GM23338 (cell line): Measurements from ENCODE around the gene ZNF438. TPM values are rescaled to one million over a fixed set of nuclear protein-coding genes. Genes with fewer than 3 reads are reported as not detected.
"Not testable (repeated sequence)": the region's sequence is repeated elsewhere in the genome, so short reads cannot be mapped to it uniquely, and the experiment has no call there.

Experiments
- ATAC-seq: fragments of 200-7000 bp; cut with Tn5 transposase; 3 replicates; pipeline ENCODE4 v1.9.1; 2020
- DNase-seq: peaks from one replicate; pipeline ENCODE4 v3.0.0-alpha.2; 2015; ENCODE audit warnings: low spot score
- H2AFZ ChIP-seq: fragments of 200-600 bp; sonication (generic); 2 replicates; pipeline ENCODE4 v1.8.0; 2016; ENCODE audit warnings: antibody characterized with exemption, mild to moderate bottlenecking, moderate library complexity
- H3F3A ChIP-seq: fragments of 200-600 bp; sonication (generic); replicated peaks from 2 replicates; pipeline ENCODE4 v1.8.0; 2017; ENCODE audit warnings: antibody characterized with exemption, mixed run types, low read depth
- H3K27ac ChIP-seq: fragments of 200-600 bp; sonication (generic); 2 replicates; pipeline ENCODE4 v1.6.1; 2016; ENCODE audit warnings: low read depth
- H3K27me3 ChIP-seq: fragments of 200-600 bp; sonication (generic); 2 replicates; pipeline ENCODE4 v1.8.0; 2016; ENCODE audit warnings: mild to moderate bottlenecking, mixed run types, moderate library complexity; ENCODE audit not compliant: insufficient read depth
- H3K36me3 ChIP-seq: fragments of 200-600 bp; sonication (generic); 2 replicates; pipeline ENCODE4 v1.8.0; 2016; ENCODE audit warnings: mild to moderate bottlenecking; ENCODE audit not compliant: insufficient read depth
- H3K4me1 ChIP-seq: fragments of 200-600 bp; sonication (generic); 2 replicates; pipeline ENCODE4 v1.8.0; 2016; ENCODE audit warnings: mild to moderate bottlenecking, moderate library complexity; ENCODE audit not compliant: insufficient read depth
- H3K4me2 ChIP-seq: fragments of 200-600 bp; sonication (generic); 2 replicates; pipeline ENCODE4 v1.7.1; 2017; ENCODE audit warnings: mixed run types
- H3K4me3 ChIP-seq: fragments of 200-600 bp; sonication (generic); 2 replicates; pipeline ENCODE4 v1.6.1; 2016; ENCODE audit warnings: mixed run types
- H3K79me2 ChIP-seq: fragments of 200-600 bp; sonication (generic); replicated peaks from 2 replicates; pipeline ENCODE4 v1.8.0; 2017; ENCODE audit warnings: mild to moderate bottlenecking; ENCODE audit not compliant: insufficient read depth
- H3K9me2 ChIP-seq: fragments of 200-600 bp; sonication (generic); 2 replicates; pipeline ENCODE4 v1.8.0; 2017; ENCODE audit not compliant: insufficient read depth
- H4K20me1 ChIP-seq: fragments of 200-600 bp; sonication (generic); replicated peaks from 2 replicates; pipeline ENCODE4 v1.8.0; 2017; ENCODE audit warnings: mild to moderate bottlenecking; ENCODE audit not compliant: insufficient read depth
- H3K27ac Mint-ChIP-seq: 2 replicates; pipeline ENCODE4 v1.8.0; 2020; ENCODE audit warnings: inconsistent platforms, mild to moderate bottlenecking, moderate library complexity, mixed read lengths
- H3K27me3 Mint-ChIP-seq: 3 replicates; pipeline ENCODE4 v1.8.0; 2022; ENCODE audit warnings: low read depth, mild to moderate bottlenecking, moderate library complexity, mixed read lengths, inconsistent platforms; ENCODE audit not compliant: insufficient read depth, poor library complexity
- H3K36me3 Mint-ChIP-seq: 3 replicates; pipeline ENCODE4 v1.8.0; 2021; ENCODE audit warnings: low read depth, mild to moderate bottlenecking, inconsistent platforms, moderate library complexity, mixed read lengths
- H3K4me1 Mint-ChIP-seq: 3 replicates; pipeline ENCODE4 v1.8.0; 2020; ENCODE audit warnings: mild to moderate bottlenecking, inconsistent platforms, mixed read lengths
- H3K4me3 Mint-ChIP-seq: 3 replicates; pipeline ENCODE4 v1.8.0; 2021; ENCODE audit warnings: moderate library complexity, mild to moderate bottlenecking, inconsistent platforms, mixed read lengths
- H3K9me3 Mint-ChIP-seq: 3 replicates; pipeline ENCODE4 v1.8.0; 2020; ENCODE audit warnings: moderate library complexity, mild to moderate bottlenecking, inconsistent platforms, mixed read lengths
- CREB1 ChIP-seq: fragments of 250-450 bp; sonication (Bioruptor Pico); IDR thresholded peaks from 2 replicates; pipeline ENCODE4 v1.5.0; 2020; ENCODE audit warnings: low read depth, mild to moderate bottlenecking, moderate library complexity
- CTCF ChIP-seq, 2 experiments: fragments of 200-600 bp in 1 of 2; sonication (generic) in 1 of 2; conservative IDR thresholded peaks; 2 replicates each; pipeline versions ENCODE4 v1.5.1 to v1.6.1; 2016 to 2017; ENCODE audit warnings: antibody characterized with exemption in 2 of 2, low read depth in 2 of 2, mild to moderate bottlenecking in 2 of 2, moderate library complexity in 1 of 2
- ETS1 ChIP-seq: IDR thresholded peaks from 2 replicates; pipeline ENCODE4 v1.6.1; 2016; ENCODE audit warnings: antibody characterized with exemption
- EZH2 ChIP-seq: fragments of 200-600 bp; sonication (generic); IDR thresholded peaks from one replicate; pipeline ENCODE4 v1.8.0; 2017; ENCODE audit warnings: antibody characterized with exemption, mild to moderate bottlenecking, low read depth; ENCODE audit not compliant: unreplicated experiment
- EZH2phosphoT487 ChIP-seq: fragments of 200-600 bp; sonication (generic); IDR thresholded peaks from one replicate; pipeline ENCODE4 v1.8.1; 2018; ENCODE audit warnings: antibody characterized with exemption; ENCODE audit not compliant: unreplicated experiment
- POLR2AphosphoS5 ChIP-seq: IDR thresholded peaks from 2 replicates; pipeline ENCODE4 v1.6.1; 2016; ENCODE audit warnings: antibody characterized with exemption, low read depth
- STAT1 ChIP-seq: IDR thresholded peaks from one replicate; pipeline ENCODE4 v1.6.1; 2016; ENCODE audit warnings: antibody characterized with exemption; ENCODE audit not compliant: unreplicated experiment
- ZNF114 ChIP-seq: fragments of 250-450 bp; sonication (Bioruptor Pico); IDR thresholded peaks from 2 replicates; pipeline ENCODE4 v1.5.0; 2020; ENCODE audit warnings: mild to moderate bottlenecking, moderate library complexity
- ZNF331 ChIP-seq: fragments of 250-450 bp; sonication (Bioruptor Pico); IDR thresholded peaks from 2 replicates; pipeline ENCODE4 v1.5.0; 2020; ENCODE audit warnings: low read depth, mild to moderate bottlenecking, moderate library complexity
- ZNF462 ChIP-seq: fragments of 250-450 bp; sonication (Bioruptor Pico); IDR thresholded peaks from 2 replicates; pipeline ENCODE4 v1.5.0; 2020; ENCODE audit warnings: mild to moderate bottlenecking, moderate library complexity
- polyA plus RNA-seq: library from polyadenylated mRNA; unstranded; fragments of >200 nt; fragmentation: Nextera tagmentation; extraction: Ambion mirVana; gene quantifications from 2 replicates; pipeline ENCODE4 v1.2.1, GENCODE V29; 2016
- total RNA-seq: library from RNA; depleted of rRNA; stranded (reverse); fragments of >200 nt; shearing (Covaris generic); gene quantifications from 2 replicates; pipeline ENCODE4 v1.2.3, GENCODE V29; 2014

ZNF438 gene
- total and polyA plus RNA-seq, 2 experiments from 2014 or later: 0.91 to 0.94 TPM

GRCh38 chr10:30983209-30983608 is 48.5 kb downstream of the ZNF438 start:
- H3K27me3 ChIP-seq, H3K4me3 ChIP-seq, H3K9me3 Mint-ChIP-seq, H4K20me1 ChIP-seq, H3F3A ChIP-seq, H3K27ac ChIP-seq, H3K4me1 Mint-ChIP-seq, H2AFZ ChIP-seq, H3K36me3 Mint-ChIP-seq, H3K27ac Mint-ChIP-seq, H3K9me2 ChIP-seq, H3K4me2 ChIP-seq, H3K4me3 Mint-ChIP-seq, DNase-seq, H3K79me2 ChIP-seq, H3K36me3 ChIP-seq, ATAC-seq, H3K27me3 Mint-ChIP-seq, H3K4me1 ChIP-seq: not testable (repeated sequence)

- Histone ChIP-seq H3K4me3 (no peak overlapping the region), H3K4me1 (no peaks in the 10 kb centered on the region), H3K79me2 (no peaks in the 10 kb centered on the region), H2AFZ (no peak overlapping the region), H3F3A (no peaks in the 10 kb centered on the region), H3K36me3 (no peaks in the 10 kb centered on the region), H4K20me1 (no peaks in the 10 kb centered on the region), H3K9me2 (no peaks in the 10 kb centered on the region), H3K27me3 (no peaks in the 10 kb centered on the region), H3K4me2 (no peak overlapping the region), H3K27ac (no peak overlapping the region)
- Mint-ChIP-seq H3K27ac (no peak overlapping the region), H3K36me3 (0 out of 3 replicates have a peak, but pooled peaks cover 4% of the 10 kb centered on the region), H3K9me3 (peaks cover 4% of the 10 kb centered on the region; the same call in 1 of the 3 replicates), H3K27me3 (no peaks in the 10 kb centered on the region), H3K4me3 (no peak overlapping the region), H3K4me1 (no peaks in the 10 kb centered on the region)
- no peak for ATAC-seq
- no peak for DNase-seq
- no peak for TF ChIP-seq ETS1
- TF ChIP-seq STAT1: no peak
- TF ChIP-seq ZNF114: no peak
- TF ChIP-seq EZH2phosphoT487: no peak
- no peak for TF ChIP-seq CREB1 (CRISPR knock-in tag)
- no peak for TF ChIP-seq EZH2
- no peak for TF ChIP-seq CTCF (conservative IDR thresholded peaks at IDR 0.05; ENCODE audit: low read depth in 2 of 2)
- TF ChIP-seq ZNF462 (CRISPR knock-in tag): no peak
- no peak for TF ChIP-seq POLR2AphosphoS5
- TF ChIP-seq ZNF331 (CRISPR knock-in tag): no peak
These were observed 50.6 kb downstream of the ZNF438 start for GRCh38 chr10:30980951-30981616.
